Activated naive CD8-positive, alpha-beta T cell treated with anti-CD3 and anti-CD28 coated beads, Interleukin-2, amount 50 U/mL, for 16 hours (primary cell): Measurements from ENCODE around the gene PIMREG.

Experiments
- DNase-seq: peaks from one replicate; pipeline ENCODE4 v3.0.0-alpha.2; 2020; ENCODE audit warnings: low read depth, low spot score

The PIMREG gene

GRCh38 chr17:6443692-6444570, at the start of gene PIMREG:
Gene PIMREG (plus strand): TSS chr17:6444455. CDS start chr17:6445111, 656 bp downstream.
- DNase-seq, result peak; percentile 91

DNA sequence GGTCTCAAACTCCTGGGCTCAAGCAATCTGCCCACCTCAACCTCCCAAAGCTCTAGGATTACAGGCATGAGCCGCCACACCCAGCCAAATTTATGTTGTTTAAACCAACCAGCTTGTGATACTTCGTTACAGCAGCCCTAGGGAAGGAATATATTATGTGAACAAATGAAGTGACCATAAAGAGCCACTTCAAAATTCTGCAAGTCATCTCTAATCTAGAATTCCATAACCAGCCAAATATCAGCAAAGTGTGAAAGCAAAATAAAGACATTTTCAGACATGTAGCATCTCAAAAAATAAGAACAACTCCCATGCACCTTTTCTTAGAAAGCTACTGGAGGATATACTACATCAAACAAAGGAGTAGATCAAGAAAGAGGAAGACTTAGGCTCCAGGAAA, 45.3 kb upstream of the PIMREG start:
- DNase-seq, result no peak

DNA sequence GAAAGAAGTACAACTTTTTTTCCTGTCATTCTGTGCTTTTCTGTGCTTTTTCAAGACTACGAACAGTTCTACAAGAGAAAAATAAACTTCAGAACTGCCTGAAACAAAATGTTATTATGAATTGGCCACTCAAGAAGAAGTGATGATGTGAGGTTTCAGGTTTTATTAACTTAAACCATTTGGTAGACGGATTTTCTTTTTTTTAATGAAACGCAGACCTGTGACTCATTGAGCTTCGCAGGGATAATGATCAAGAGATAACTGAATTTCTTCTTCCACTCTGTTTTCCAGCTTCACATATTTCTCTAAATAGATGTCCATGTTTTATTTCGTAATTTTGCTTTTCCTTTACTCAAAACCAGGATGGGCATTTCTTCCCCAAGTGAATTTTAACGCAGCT, 42.0 kb upstream of the PIMREG start:
- DNase-seq, result no peak

GRCh38 chr17:6408276-6408675, 36.0 kb upstream of the PIMREG start:
- no peak for DNase-seq

GRCh38 chr17:6408735-6409134, 35.5 kb upstream of the PIMREG start:
- no peak for DNase-seq

DNA sequence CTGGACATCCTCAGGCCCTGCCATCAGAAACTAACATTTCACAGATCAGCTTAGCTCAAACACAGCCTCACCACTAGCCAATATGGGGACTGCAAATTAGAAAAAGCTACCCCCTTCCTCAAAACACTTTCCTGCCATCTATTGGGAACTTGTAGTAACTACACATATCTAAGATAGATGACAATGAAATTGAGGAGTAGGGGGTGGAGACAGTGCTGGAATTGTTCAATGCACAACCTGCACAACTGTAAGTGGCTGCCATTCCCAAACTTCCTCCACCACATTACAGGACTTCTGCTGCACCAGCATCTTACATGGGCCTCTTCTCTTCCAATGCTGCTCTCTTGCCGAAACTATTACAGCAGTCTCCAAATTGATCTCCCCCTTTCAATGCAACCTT, 31.2 kb upstream of the PIMREG start:
- DNase-seq, result no peak

- DNase-seq, result no peak
Observed at GRCh38 chr17:6415616-6416015, 28.6 kb upstream of the PIMREG start.

- DNase-seq, result no peak
Observed at GRCh38 chr17:6420173-6420641, 24.0 kb upstream of the PIMREG start.

- peak; percentile 49 for DNase-seq
Observed at GRCh38 chr17:6421700-6422604, 22.3 kb upstream of the PIMREG start.

GRCh38 chr17:6422654-6423241, 21.5 kb upstream of the PIMREG start:
- no peak for DNase-seq

DNA sequence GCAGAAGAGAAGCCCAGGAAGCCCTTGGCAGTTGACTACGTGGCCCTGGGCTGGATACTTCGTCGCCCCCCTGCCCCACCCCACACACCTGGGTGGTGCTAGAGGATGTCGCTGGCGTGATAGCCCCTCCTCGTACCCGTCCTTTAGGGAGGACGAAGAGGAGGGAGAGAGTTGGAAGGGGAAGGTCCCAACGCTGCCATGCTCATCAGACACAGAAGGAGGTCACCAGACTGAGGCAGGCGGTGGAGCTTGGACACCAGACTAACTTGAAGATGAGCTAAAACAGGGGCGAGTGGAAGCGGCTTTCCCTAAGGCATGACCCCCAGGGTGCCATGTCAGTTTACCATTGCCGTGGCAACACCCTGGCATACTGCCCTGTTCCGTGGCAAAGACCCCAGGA, 20.3 kb upstream of the PIMREG start:
- no peak for DNase-seq

DNA sequence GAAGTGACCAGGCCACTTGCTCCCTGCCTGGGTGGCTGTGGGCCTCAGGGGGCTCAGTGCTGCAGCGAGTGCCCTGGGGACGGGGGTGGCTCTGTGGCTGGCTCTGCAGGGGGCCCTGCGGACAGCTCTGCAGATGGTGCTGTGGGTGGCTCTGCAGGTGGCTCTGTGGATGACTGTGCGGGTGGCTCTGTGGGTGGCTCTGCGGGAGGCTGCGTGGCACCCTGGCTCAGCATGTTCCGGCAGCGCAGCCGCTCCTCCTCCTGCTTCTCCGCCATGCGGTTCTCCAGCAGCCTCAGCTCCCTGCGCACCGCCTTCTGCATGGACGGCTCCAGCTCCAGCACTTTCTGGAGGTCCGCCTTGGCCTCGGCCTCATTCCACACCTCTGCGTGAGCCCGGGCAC, 18.8 kb upstream of the PIMREG start:
- DNase-seq, result no peak

DNA sequence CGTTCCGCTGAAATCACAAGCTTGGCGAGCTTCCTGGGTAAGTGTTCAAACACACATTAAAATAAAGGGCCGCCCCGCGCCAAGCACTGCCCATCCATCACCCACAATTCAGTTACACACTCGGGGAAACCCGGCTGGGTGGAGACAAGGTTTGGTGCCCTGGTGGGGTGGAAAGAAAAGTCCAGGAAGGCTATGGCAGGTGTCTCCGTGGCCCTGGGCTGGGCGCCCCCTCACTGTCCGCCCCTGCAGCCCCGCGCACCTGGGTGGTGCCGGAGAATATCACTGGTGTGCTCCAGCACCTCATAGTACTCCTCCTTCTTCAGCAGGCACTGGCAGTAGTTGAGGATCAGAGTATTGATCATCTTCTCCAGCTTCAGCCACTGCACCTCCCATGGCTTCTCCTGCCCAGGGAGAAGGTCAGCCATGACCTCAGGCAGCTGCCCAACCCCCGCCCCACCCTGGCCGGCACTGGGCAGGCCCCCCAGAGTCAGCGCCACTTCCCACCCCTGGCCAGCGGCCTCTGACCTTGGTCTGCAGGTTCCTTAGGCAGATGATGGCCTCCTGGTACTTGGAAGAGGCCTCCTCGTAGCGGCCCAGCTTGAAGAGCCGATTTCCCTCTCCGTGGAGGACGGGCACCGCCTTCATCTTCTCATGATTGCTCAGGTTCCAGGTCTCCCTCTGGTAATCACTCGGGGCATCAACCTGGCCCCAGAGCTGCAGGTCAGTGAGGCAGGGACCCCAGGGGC, 17.7 kb upstream of the PIMREG start:
- no peak for DNase-seq

GRCh38 chr17:6427279-6427781, 16.9 kb upstream of the PIMREG start:
- no peak for DNase-seq

DNA sequence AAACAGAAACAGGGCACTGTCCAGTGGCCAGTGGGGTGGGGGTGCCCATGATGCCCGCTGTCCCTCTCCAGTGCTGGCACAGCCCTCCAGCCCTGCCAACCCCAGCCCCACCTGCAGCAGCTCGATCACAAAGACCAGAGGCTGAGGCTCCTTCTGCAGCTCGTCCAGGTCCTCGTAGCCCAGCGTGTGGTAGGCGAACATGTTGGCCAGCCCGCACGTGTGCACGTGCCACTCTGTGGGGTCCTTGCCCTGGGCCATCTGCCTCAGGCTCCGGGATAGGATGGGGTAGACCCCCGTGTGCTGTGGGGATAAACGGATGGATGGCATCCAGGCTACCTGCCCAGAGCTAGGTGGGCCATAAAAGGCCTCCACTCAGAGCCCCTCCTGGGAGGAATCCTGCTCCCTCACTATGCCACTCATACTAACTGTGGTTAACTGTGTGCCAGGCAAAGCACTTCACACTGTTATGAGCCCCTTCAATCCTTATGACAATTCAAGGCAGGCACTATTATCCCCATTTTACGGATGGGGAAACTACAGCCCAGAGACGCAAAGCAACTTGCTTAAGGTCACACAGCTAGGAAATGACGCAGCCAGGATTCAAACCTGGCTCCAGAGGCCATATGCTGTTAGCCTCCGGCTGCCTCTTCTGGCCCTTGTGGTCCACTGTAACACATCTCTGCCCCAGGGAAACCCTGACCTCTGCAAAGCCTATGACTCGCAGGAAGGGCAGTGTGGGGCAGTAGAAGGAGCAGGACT, 15.9 kb upstream of the PIMREG start:
- no peak for DNase-seq

DNA sequence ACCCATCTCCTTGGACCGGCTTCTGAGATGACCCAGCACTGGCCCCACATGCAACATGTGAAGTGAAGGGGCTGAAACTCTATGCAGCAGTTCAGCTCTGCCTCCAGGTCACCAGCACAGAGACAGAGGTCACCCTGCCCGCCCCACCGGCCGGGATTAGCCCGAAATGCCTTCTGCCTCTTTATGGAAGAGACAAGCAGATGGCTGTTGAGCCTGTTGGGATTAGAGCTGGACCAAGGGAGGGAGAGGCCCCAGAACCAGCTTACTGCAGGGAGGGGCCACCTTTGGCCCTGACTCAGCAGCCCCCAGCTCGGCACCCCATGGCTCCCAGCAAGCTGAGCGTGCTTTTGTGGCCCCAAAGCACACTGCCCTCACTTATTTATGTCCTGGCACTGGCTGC, 15.0 kb upstream of the PIMREG start:
- DNase-seq, result no peak

GRCh38 chr17:6430769-6431168, 13.5 kb upstream of the PIMREG start:
- DNase-seq, result no peak

GRCh38 chr17:6435051-6435450, 9.2 kb upstream of the PIMREG start, which contains the start of gene AIPL1:
Gene AIPL1 (minus strand): TSS chr17:6435121. CDS start chr17:6435104, 17 bp downstream.
- no peak for DNase-seq

DNA sequence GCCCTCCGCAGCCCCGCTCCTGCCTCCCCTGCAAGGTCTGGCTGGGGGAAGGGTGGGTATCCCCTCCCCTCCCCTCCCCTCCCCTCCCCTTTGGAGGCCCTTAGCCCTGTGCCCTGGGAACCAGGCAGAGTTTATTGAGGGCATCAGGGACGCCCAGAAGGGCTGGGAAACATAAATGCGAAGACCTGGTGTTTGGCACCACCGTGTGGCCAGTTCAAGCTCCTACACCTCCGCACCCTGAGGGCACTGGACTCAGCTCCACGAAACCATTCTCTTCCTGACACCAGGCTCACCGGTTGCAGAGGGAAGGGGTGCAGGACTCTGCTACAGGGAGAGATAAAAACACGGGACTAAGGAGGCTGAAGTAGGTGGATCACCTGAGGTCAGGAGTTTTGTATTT, 8.3 kb upstream of the PIMREG start:
- DNase-seq, result no peak

GRCh38 chr17:6437466-6437865, 6.8 kb upstream of the PIMREG start:
- DNase-seq, result no peak
